GM18951 (cell line): ENCODE measurements around the gene PKHD1.

Experiments used
- POLR2A ChIP-seq: IDR thresholded peaks from 4 replicates; pipeline ENCODE4 v1.6.1; 2011; ENCODE audit warnings: mild to moderate bottlenecking; ENCODE audit not compliant: insufficient read length, insufficient read depth; ENCODE audit errors: extremely low read depth
- in situ Hi-C: fragments of 300-500 bp; cut with MboI; formaldehyde crosslinking; loops from one replicate; pipeline ENCODE4 v1.12.0; 2022; ENCODE audit warnings: low sequenced_read_pairs, mixed read lengths, inconsistent platforms; ENCODE audit not compliant: unreplicated experiment

The PKHD1 gene

GRCh38 chr6:51608932-51609331 is 478.5 kb downstream of the PKHD1 start:
- TF ChIP-seq POLR2A: no peak
- in situ Hi-C loops: no loop called here

GRCh38 chr6:51608383-51608782 is 479.0 kb downstream of the PKHD1 start:
- no peak for TF ChIP-seq POLR2A
- in situ Hi-C loops: no loop called here

- in situ Hi-C loops: no loop called here
- TF ChIP-seq POLR2A: no peak
Observed at GRCh38 chr6:51600514-51600913, 486.9 kb downstream of the PKHD1 start.

GRCh38 chr6:51598171-51598570 is 489.2 kb downstream of the PKHD1 start:
- in situ Hi-C loops: no loop called here
- no peak for TF ChIP-seq POLR2A

GRCh38 chr6:51594981-51595380 is 492.4 kb downstream of the PKHD1 start:
- in situ Hi-C loops: no loop called here
- TF ChIP-seq POLR2A: no peak

- in situ Hi-C loops: no loop called here
- no peak for TF ChIP-seq POLR2A
Observed at GRCh38 chr6:51585264-51585663, 502.1 kb downstream of the PKHD1 start.

- in situ Hi-C loops: no loop called here
- no peak for TF ChIP-seq POLR2A
Observed at GRCh38 chr6:51584163-51584562, 503.2 kb downstream of the PKHD1 start.

GRCh38 chr6:51578994-51579393 is 508.4 kb downstream of the PKHD1 start:
- no peak for TF ChIP-seq POLR2A
- in situ Hi-C loops: no loop called here

GRCh38 chr6:51578362-51578761 is 509.1 kb downstream of the PKHD1 start:
- in situ Hi-C loops: no loop called here
- TF ChIP-seq POLR2A: no peak

GRCh38 chr6:51574040-51574439 is 513.4 kb downstream of the PKHD1 start:
- TF ChIP-seq POLR2A: no peak
- in situ Hi-C loops: no loop called here

- no peak for TF ChIP-seq POLR2A
Observed at GRCh38 chr6:51571168-51571567, 516.2 kb downstream of the PKHD1 start.

GRCh38 chr6:51570168-51570921 is 517.1 kb downstream of the PKHD1 start:
- no peak for TF ChIP-seq POLR2A
- in situ Hi-C loops: no loop called here

More at GRCh38 chr6:51571168-51571567, 516.2 kb downstream of the PKHD1 start:
- in situ Hi-C loops: no loop called here

GRCh38 chr6:51569594-51569993 is 517.8 kb downstream of the PKHD1 start:
- in situ Hi-C loops: no loop called here
- no peak for TF ChIP-seq POLR2A

GRCh38 chr6:51568771-51569170 is 518.6 kb downstream of the PKHD1 start:
- no peak for TF ChIP-seq POLR2A
- in situ Hi-C loops: no loop called here

GRCh38 chr6:51565472-51565871 is 521.9 kb downstream of the PKHD1 start:
- no peak for TF ChIP-seq POLR2A
- in situ Hi-C loops: no loop called here
